Endothelial cell of umbilical vein (primary cell): ENCODE data around the gene CALML6. TPM values are rescaled to one million over a fixed set of nuclear protein-coding genes. Genes with fewer than 3 reads are reported as not detected.

Source experiments
- BruUV-seq: library from RNA; stranded (reverse); fragments of 400-500 nt; replicated peaks from 2 replicates; lab custom pipeline; 2021; lab: Mats Ljungman, UMichigan
- CTCF ChIA-PET: fragments of 300-600, 350-600 bp; sonication (Branson Sonifier 250); formaldehyde crosslinking; loops from one replicate; lab custom pipeline; 2021; ENCODE audit warnings: antibody characterized with exemption, inconsistent platforms; lab: Charles Lee
- POLR2A ChIA-PET: fragments of 300-600, 350-600 bp; sonication (Branson Sonifier 250); formaldehyde crosslinking; loops from one replicate; lab custom pipeline; 2021; ENCODE audit warnings: antibody characterized with exemption, inconsistent platforms; lab: Charles Lee
- DNase-seq: peaks from one replicate; pipeline ENCODE4 v3.0.0-alpha.2; 2011; ENCODE audit warnings: low read depth, low spot score
- FAIRE-seq: peaks from 2 replicates; lab custom pipeline; 2011; peaks lifted over from hg19 to GRCh38; lab: Jason Lieb, UNC
- H2AFZ ChIP-seq: 2 replicates; pipeline ENCODE4 v1.6.0; 2012; ENCODE audit warnings: low read depth, low read length, control low read depth, inconsistent platforms
- H3K27ac ChIP-seq: 2 replicates; pipeline ENCODE4 v1.5.1; 2011; ENCODE audit warnings: low read depth, mild to moderate bottlenecking, control low read depth, low read length, moderate library complexity; ENCODE audit not compliant: insufficient read depth
- H3K27me3 ChIP-seq, 2 experiments: 2 replicates each; pipeline versions ENCODE4 v1.6.0 to v1.6.1; 2011; ENCODE audit warnings: low read length in 2 of 2, mixed read lengths in 1 of 2; ENCODE audit not compliant: control insufficient read depth in 2 of 2, insufficient read depth in 2 of 2
- H3K36me3 ChIP-seq, 2 experiments: 2 replicates in 1 of 2; 3 replicates in 1 of 2; pipeline ENCODE4 v1.5.1; 2011; ENCODE audit warnings: low read length in 2 of 2, mild to moderate bottlenecking in 1 of 2, moderate library complexity in 1 of 2; ENCODE audit not compliant: control insufficient read depth in 2 of 2, insufficient read depth in 2 of 2; ENCODE audit errors: extremely low read depth in 1 of 2
- H3K4me1 ChIP-seq: 3 replicates; pipeline ENCODE4 v1.5.1; 2011; ENCODE audit warnings: mild to moderate bottlenecking, low read length; ENCODE audit not compliant: control insufficient read depth, insufficient read depth; ENCODE audit errors: extremely low read depth
- H3K4me2 ChIP-seq: 2 replicates; pipeline ENCODE4 v1.6.1; 2011; ENCODE audit warnings: low read length, control low read depth, mixed read lengths; ENCODE audit not compliant: insufficient read depth
- H3K4me3 ChIP-seq, 3 experiments: fragments of 200-600 bp in 1 of 3; sonication (generic), shearing (Covaris generic) in 1 of 3; replicated peaks in 1 of 3; 2 replicates each; pipeline ENCODE4 v1.5.1; 2011 to 2016; ENCODE audit warnings: control low read depth in 3 of 3, low read length in 3 of 3, mild to moderate bottlenecking in 2 of 3, inconsistent platforms in 1 of 3, low read depth in 1 of 3, moderate library complexity in 1 of 3; ENCODE audit not compliant: insufficient read depth in 1 of 3
- H3K79me2 ChIP-seq: 2 replicates; pipeline ENCODE4 v1.6.0; 2012; ENCODE audit warnings: low read length, inconsistent platforms; ENCODE audit not compliant: control insufficient read depth, insufficient read depth
- H3K9ac ChIP-seq: replicated peaks from 2 replicates; pipeline ENCODE3; 2011; ENCODE audit warnings: low read length, control low read depth; ENCODE audit not compliant: insufficient read depth; ENCODE audit errors: extremely low read depth
- H3K9me1 ChIP-seq: replicated peaks from 3 replicates; pipeline ENCODE4 v1.6.0; 2011; ENCODE audit warnings: mild to moderate bottlenecking, low read length; ENCODE audit not compliant: control insufficient read depth, insufficient read depth; ENCODE audit errors: extremely low read depth
- H3K9me3 ChIP-seq: replicated peaks from 2 replicates; pipeline ENCODE4 v1.5.1; 2012; ENCODE audit warnings: low read length, inconsistent platforms; ENCODE audit not compliant: control insufficient read depth, insufficient read depth
- H4K20me1 ChIP-seq: replicated peaks from 2 replicates; pipeline ENCODE3; 2011; ENCODE audit warnings: mild to moderate bottlenecking, low read length; ENCODE audit not compliant: control insufficient read depth, insufficient read depth; ENCODE audit errors: extremely low read depth
- CTCF ChIP-seq, 2 donors: IDR thresholded peaks; 1 replicate in 1 of 2; 2 replicates in 1 of 2; pipeline ENCODE4 v1.5.1; 2011; ENCODE audit warnings: low read length in 2 of 2, mild to moderate bottlenecking in 2 of 2, moderate library complexity in 2 of 2, control low read depth in 1 of 2, inconsistent platforms in 1 of 2, low read depth in 1 of 2; ENCODE audit not compliant: insufficient read depth in 1 of 2; ENCODE audit errors: extremely low read depth in 1 of 2
- EZH2 ChIP-seq: IDR thresholded peaks from 2 replicates; pipeline ENCODE4 v1.6.1; 2012; ENCODE audit warnings: borderline replicate concordance, low read depth, mild to moderate bottlenecking, moderate library complexity, low read length, inconsistent platforms; ENCODE audit not compliant: severe bottlenecking
- FOS ChIP-seq: IDR thresholded peaks from 2 replicates; pipeline ENCODE4 v1.6.1; 2011; ENCODE audit warnings: mild to moderate bottlenecking, low read length, moderate library complexity, borderline replicate concordance; ENCODE audit not compliant: insufficient read depth
- GATA2 ChIP-seq: IDR thresholded peaks from 2 replicates; pipeline ENCODE4 v1.7.0; 2011; ENCODE audit warnings: low read depth, mild to moderate bottlenecking, moderate library complexity, mixed read lengths, low read length; ENCODE audit not compliant: insufficient read length, insufficient read depth
- JUN ChIP-seq: IDR thresholded peaks from 2 replicates; pipeline ENCODE4 v1.6.1; 2011; ENCODE audit warnings: borderline replicate concordance, low read depth; ENCODE audit not compliant: insufficient read length, insufficient read depth
- MAX ChIP-seq: IDR thresholded peaks from 2 replicates; pipeline ENCODE4 v1.6.1; 2011; ENCODE audit not compliant: insufficient read depth, insufficient read length
- MYC ChIP-seq: IDR thresholded peaks from one replicate; pipeline ENCODE4 v1.6.1; 2011; ENCODE audit warnings: mild to moderate bottlenecking, low read depth, low read length
- POLR2A ChIP-seq: IDR thresholded peaks from 2 replicates; pipeline ENCODE4 v1.6.1; 2012; ENCODE audit warnings: low read depth, mild to moderate bottlenecking, control low read depth, low read length
- POLR2AphosphoS5 ChIP-seq: IDR thresholded peaks from 2 replicates; pipeline ENCODE4 v1.6.1; 2012; ENCODE audit warnings: low read depth, mild to moderate bottlenecking, control low read depth, low read length, moderate library complexity; ENCODE audit not compliant: insufficient read depth
- dilution Hi-C: fragments of 300-500 bp; cut with MboI; formaldehyde crosslinking; loops from one replicate; pipeline ENCODE4 v1.15.0; 2019; ENCODE audit warnings: low sequenced_read_pairs; ENCODE audit not compliant: extremely low pct_ligation_motif_present
- intact Hi-C: fragments of 100-400 bp; cut with micrococcal nuclease; formaldehyde crosslinking; loops from one replicate; pipeline ENCODE4 v1.10.0; 2022
- polyA plus RNA-seq, 4 experiments: library from polyadenylated mRNA; depleted of rRNA in 3 of 4; stranded (reverse) in 3 of 4; unstranded in 1 of 4; fragments of >200 nt; gene quantifications; 2 replicates each; pipeline versions ENCODE4 v1.2.1 to v1.2.3, GENCODE V29; 2011 to 2012; ENCODE audit warnings: missing spikeins in 1 of 4
- total RNA-seq: library from RNA; stranded (reverse); gene quantifications from 2 replicates; pipeline ENCODE4 v1.2.3, GENCODE V29; 2021

CALML6 gene
- total and polyA plus RNA-seq, 2 donors (not counting 3 experiments of a cell fraction or from before 2014, with no cell fraction given) = 0.36 to 0.44 TPM

GRCh38 chr1:1925437-1926345 is 10.6 kb downstream of the CALML6 start:
- Histone ChIP-seq H3K27ac (no peak overlapping the region), H3K4me2 (no peak overlapping the region), H3K36me3 (no peaks in the 10 kb centered on the region), H4K20me1 (no peaks in the 10 kb centered on the region), H2AFZ (no peak overlapping the region), H3K79me2 (no peaks in the 10 kb centered on the region), H3K27me3 (no peaks in the 10 kb centered on the region), H3K9me3 (no peaks in the 10 kb centered on the region), H3K4me3 (no peak overlapping the region), H3K9ac (no peak overlapping the region), H3K9me1 (no peaks in the 10 kb centered on the region), H3K4me1 (no peaks in the 10 kb centered on the region)
- FAIRE-seq = no peak
- no peak for DNase-seq
- no TSS peak for BruUV-seq
- intact Hi-C loops = no loop called here
- POLR2A ChIA-PET = no interaction called here
- CTCF ChIA-PET = no interaction called here
- dilution Hi-C loops = no loop called here
- TF ChIP-seq POLR2AphosphoS5 (no peak), MAX (no peak), EZH2 (no peak)

- Histone ChIP-seq H3K27ac (no peak overlapping the region), H3K4me3 (no peak overlapping the region), H3K36me3 (no peaks in the 10 kb centered on the region), H3K9me3 (no peaks in the 10 kb centered on the region), H3K9ac (no peak overlapping the region), H3K4me2 (no peak overlapping the region), H2AFZ (no peak overlapping the region), H3K4me1 (no peaks in the 10 kb centered on the region), H3K79me2 (no peaks in the 10 kb centered on the region), H3K27me3 (no peaks in the 10 kb centered on the region), H4K20me1 (no peaks in the 10 kb centered on the region), H3K9me1 (no peaks in the 10 kb centered on the region)
- intact Hi-C loops = no loop called here
- TF ChIP-seq EZH2 = no peak
- no peak for TF ChIP-seq MYC
- no peak for TF ChIP-seq MAX
- no peak for TF ChIP-seq POLR2A
- no peak for TF ChIP-seq JUN
- no peak for TF ChIP-seq CTCF (IDR thresholded peaks at IDR 0.05; ENCODE audit: extremely low read depth in 1 of 2, insufficient read depth in 1 of 2, low read depth in 1 of 2, low read length in 2 of 2)
- TF ChIP-seq FOS = no peak
- no peak for TF ChIP-seq GATA2
- no peak for TF ChIP-seq POLR2AphosphoS5
- no TSS peak for BruUV-seq
- dilution Hi-C loops = no loop called here
- ChIA-PET CTCF (no interaction called here), POLR2A (no interaction called here)
- DNase-seq (no peak), FAIRE-seq (no peak)
Observed at GRCh38 chr1:1926346-1926811, 11.3 kb downstream of the CALML6 start.
